ENCODE measurements around the gene FER.

DNA sequence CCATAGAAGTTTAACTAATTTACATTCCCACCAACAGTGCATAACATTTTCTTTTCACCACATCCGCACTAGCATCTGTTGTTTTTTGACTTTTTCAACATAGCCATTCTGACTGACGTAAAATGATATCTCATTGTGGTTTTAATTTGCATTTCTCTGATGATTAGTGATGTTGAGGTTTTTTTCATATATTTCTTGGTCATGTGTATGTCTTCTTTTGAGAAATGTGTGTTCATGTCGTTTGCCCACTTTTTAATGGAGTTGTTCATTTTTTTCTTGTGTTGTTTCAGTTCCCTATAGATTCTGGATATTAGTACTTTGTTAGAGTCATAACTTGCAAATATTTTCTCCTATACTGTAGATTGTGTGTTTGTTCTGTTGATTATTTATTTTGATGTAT lies 163.4 kb downstream of the FER start:
- TF ChIP-seq, protein P1, sequence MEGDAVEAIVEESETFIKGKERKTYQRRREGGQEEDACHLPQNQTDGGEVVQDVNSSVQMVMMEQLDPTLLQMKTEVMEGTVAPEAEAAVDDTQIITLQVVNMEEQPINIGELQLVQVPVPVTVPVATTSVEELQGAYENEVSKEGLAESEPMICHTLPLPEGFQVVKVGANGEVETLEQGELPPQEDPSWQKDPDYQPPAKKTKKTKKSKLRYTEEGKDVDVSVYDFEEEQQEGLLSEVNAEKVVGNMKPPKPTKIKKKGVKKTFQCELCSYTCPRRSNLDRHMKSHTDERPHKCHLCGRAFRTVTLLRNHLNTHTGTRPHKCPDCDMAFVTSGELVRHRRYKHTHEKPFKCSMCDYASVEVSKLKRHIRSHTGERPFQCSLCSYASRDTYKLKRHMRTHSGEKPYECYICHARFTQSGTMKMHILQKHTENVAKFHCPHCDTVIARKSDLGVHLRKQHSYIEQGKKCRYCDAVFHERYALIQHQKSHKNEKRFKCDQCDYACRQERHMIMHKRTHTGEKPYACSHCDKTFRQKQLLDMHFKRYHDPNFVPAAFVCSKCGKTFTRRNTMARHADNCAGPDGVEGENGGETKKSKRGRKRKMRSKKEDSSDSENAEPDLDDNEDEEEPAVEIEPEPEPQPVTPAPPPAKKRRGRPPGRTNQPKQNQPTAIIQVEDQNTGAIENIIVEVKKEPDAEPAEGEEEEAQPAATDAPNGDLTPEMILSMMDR (IDR thresholded peaks at IDR 0.05) = no peak
- TF ChIP-seq POLR2A (IDR thresholded peaks at IDR 0.05) = no peak
- no peak for TF ChIP-seq EP300 (IDR thresholded peaks at IDR 0.05)
